MCF 10A (cell line): Measurements from ENCODE around the gene PCP2. TPM values are rescaled to one million over a fixed set of nuclear protein-coding genes. Genes with fewer than 3 reads are reported as not detected.

Source experiments
- BruUV-seq: library from RNA; stranded (reverse); fragments of 400-500 nt; replicated peaks from 2 replicates; lab custom pipeline; 2021; lab: Mats Ljungman, UMichigan
- CTCF ChIA-PET: fragments of 300-600 bp; sonication (Branson Sonifier 250); formaldehyde crosslinking; extraction: SDS; loops from one replicate; lab custom pipeline; 2021; ENCODE audit warnings: antibody characterized with exemption, inconsistent platforms; lab: Yijun Ruan, JAX
- POLR2A ChIA-PET: fragments of 300-600, 350-650 bp; sonication (Branson Sonifier 250); formaldehyde crosslinking; extraction: SDS; loops from one replicate; lab custom pipeline; 2020; ENCODE audit warnings: antibody characterized with exemption, inconsistent platforms; lab: Yijun Ruan, JAX
- DNase-seq: peaks from one replicate; pipeline ENCODE4 v3.0.0-alpha.2; 2018; ENCODE audit not compliant: unreplicated experiment
- H3K27ac Mint-ChIP-seq: one replicate; pipeline ENCODE4 v1.8.0; 2022; ENCODE audit warnings: mild to moderate bottlenecking, low read depth, mixed read lengths; ENCODE audit not compliant: unreplicated experiment
- H3K27me3 Mint-ChIP-seq: one replicate; pipeline ENCODE4 v1.8.0; 2022; ENCODE audit warnings: mixed read lengths; ENCODE audit not compliant: insufficient read depth, unreplicated experiment
- H3K36me3 Mint-ChIP-seq: one replicate; pipeline ENCODE4 v1.8.0; 2022; ENCODE audit warnings: mild to moderate bottlenecking, moderate library complexity, mixed read lengths; ENCODE audit not compliant: insufficient read depth, unreplicated experiment
- H3K4me1 Mint-ChIP-seq: one replicate; pipeline ENCODE4 v1.8.0; 2022; ENCODE audit warnings: mixed read lengths; ENCODE audit not compliant: insufficient read depth, unreplicated experiment
- H3K4me3 Mint-ChIP-seq: one replicate; pipeline ENCODE4 v1.8.0; 2022; ENCODE audit warnings: mild to moderate bottlenecking, moderate library complexity, mixed read lengths; ENCODE audit not compliant: unreplicated experiment
- H3K9me3 Mint-ChIP-seq: one replicate; pipeline ENCODE4 v1.8.0; 2022; ENCODE audit warnings: mixed read lengths; ENCODE audit not compliant: unreplicated experiment
- CTCF ChIP-seq: fragments of 200-600 bp; IDR thresholded peaks from one replicate; pipeline ENCODE4 v1.8.0; 2022; ENCODE audit warnings: antibody characterized with exemption, mild to moderate bottlenecking; ENCODE audit not compliant: unreplicated experiment
- intact Hi-C: fragments of 100-400 bp; cut with micrococcal nuclease; formaldehyde crosslinking; loops from 2 replicates; pipeline ENCODE4 v1.14.1; 2022
- total RNA-seq: library from RNA; stranded (reverse); gene quantifications from 2 replicates; pipeline ENCODE4 v1.2.3, GENCODE V29; 2022

Gene PCP2
- total RNA-seq, 1 experiment from 2014 or later: not detected

GRCh38 chr19:7614859-7615741, 18.4 kb downstream of the PCP2 start:
- Mint-ChIP-seq H3K36me3 (peaks cover 44% of the 10 kb centered on the region), H3K4me1 (peaks cover 15% of the 10 kb centered on the region), H3K27me3 (no peaks in the 10 kb centered on the region), H3K27ac (no peak overlapping the region), H3K4me3 (no peak overlapping the region), H3K9me3 (no peaks in the 10 kb centered on the region)
- ChIA-PET POLR2A (interaction anchor here (1.2 kb wide), 1 partner anchor 15 kb away, joined by 4 read pairs; the partner anchor contains the start of gene PET100), CTCF (no interaction called here)
- no TSS peak for BruUV-seq
- no peak for TF ChIP-seq CTCF
- intact Hi-C loops: no loop called here
- no peak for DNase-seq

- ChIA-PET POLR2A (interaction anchor here (0.7 kb wide), 1 partner anchor 81 kb away, joined by 3 read pairs; no protein-coding TSS in a partner anchor), CTCF (interaction anchor here (0.5 to 0.7 kb wide), 2 partner anchors 11 to 78 kb away, joined by 3 to 4 read pairs; no protein-coding TSS in a partner anchor)
- H3K9me3 Mint-ChIP-seq: no peaks in the 10 kb centered on the region
- no peak overlapping the region for H3K27ac Mint-ChIP-seq
- no peaks in the 10 kb centered on the region for H3K4me1 Mint-ChIP-seq
- BruUV-seq: no TSS peak
- DNase-seq: no peak
- no peaks in the 10 kb centered on the region for H3K27me3 Mint-ChIP-seq
- TF ChIP-seq CTCF: no peak
- intact Hi-C loops: no loop called here
- peaks cover 38% of the 10 kb centered on the region for H3K36me3 Mint-ChIP-seq
- H3K4me3 Mint-ChIP-seq: no peak overlapping the region
Observed at GRCh38 chr19:7612282-7613274, 20.9 kb downstream of the PCP2 start.

GRCh38 chr19:7611541-7612279, 21.8 kb downstream of the PCP2 start:
- no TSS peak for BruUV-seq
- intact Hi-C loops: no loop called here
- no peak overlapping the region for H3K27ac Mint-ChIP-seq
- ChIA-PET CTCF (interaction anchor here (0.5 to 0.7 kb wide), 2 partner anchors 10 to 77 kb away, joined by 3 to 4 read pairs; no protein-coding TSS in a partner anchor), POLR2A (no interaction called here)
- H3K36me3 Mint-ChIP-seq: peaks cover 31% of the 10 kb centered on the region
- no peaks in the 10 kb centered on the region for H3K9me3 Mint-ChIP-seq
- H3K4me3 Mint-ChIP-seq: no peak overlapping the region
- DNase-seq: no peak
- TF ChIP-seq CTCF: no peak
- no peaks in the 10 kb centered on the region for H3K4me1 Mint-ChIP-seq
- no peaks in the 10 kb centered on the region for H3K27me3 Mint-ChIP-seq
